Kidney tubule cell (primary cell): ENCODE measurements around the gene TIMM22.

Experiments
- DNase-seq: peaks from one replicate; pipeline ENCODE4 v3.0.0-alpha.2; 2018; ENCODE audit warnings: low spot score

TIMM22 gene

DNA sequence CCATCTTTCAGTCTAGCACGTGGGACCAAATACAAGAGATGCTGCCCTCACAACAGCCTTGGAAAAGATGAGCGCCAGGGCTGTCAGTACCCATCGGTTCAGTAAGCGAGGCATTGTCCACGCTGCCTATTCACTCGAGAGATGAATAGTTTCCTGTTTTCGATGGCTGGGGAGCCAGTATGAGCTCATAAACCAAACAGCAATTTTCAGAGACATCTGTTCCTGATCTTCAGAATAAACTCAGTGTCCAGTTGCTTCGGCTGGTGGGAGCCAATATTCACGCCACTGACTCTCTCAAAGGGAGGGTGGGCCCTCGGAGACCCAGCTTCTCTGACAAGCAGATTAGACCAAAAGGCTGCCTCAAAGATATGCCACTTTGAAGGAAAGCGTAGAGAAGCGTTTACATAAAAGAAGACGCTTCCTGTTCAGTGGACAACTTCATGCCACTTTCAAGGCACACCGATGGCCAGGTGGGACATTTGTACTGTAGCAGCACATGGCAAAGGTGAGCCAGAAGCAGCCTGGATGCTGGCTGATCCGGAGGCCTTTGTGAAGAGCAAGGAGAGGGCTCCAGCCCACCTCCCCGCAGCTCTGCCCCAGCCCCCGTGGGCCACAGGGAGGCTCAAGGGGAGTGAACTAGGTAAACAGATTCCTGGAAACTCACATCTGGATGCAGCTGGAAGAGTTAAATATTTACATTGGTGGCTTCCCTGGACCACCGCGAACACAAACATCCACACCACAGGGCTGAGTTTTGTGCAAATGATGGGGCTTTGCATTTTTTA lies 6.0 kb downstream of the TIMM22 start:
- DNase-seq = no peak

DNA sequence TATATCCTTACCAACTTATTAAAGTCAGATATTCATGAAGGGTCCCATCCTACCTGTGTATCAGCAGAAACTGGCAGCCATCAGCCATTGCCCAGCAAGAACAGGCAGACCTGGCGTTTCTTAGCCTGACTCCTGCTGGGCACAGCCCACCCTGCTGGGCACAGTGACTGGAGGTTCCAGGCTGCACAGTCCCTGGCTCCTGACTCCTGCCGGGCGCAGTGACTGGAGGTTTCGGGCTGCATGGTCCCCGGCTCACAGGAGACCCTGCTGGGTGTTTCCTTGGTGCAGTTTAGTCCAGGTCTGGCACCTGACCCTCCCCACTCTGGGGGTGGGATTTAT lies 6.7 kb downstream of the TIMM22 start:
- DNase-seq = no peak

GRCh38 chr17:1003972-1004768 lies 7.2 kb downstream of the TIMM22 start:
- no peak for DNase-seq

- no peak for DNase-seq
Measured at GRCh38 chr17:1004769-1005295, 7.9 kb downstream of the TIMM22 start.

DNA sequence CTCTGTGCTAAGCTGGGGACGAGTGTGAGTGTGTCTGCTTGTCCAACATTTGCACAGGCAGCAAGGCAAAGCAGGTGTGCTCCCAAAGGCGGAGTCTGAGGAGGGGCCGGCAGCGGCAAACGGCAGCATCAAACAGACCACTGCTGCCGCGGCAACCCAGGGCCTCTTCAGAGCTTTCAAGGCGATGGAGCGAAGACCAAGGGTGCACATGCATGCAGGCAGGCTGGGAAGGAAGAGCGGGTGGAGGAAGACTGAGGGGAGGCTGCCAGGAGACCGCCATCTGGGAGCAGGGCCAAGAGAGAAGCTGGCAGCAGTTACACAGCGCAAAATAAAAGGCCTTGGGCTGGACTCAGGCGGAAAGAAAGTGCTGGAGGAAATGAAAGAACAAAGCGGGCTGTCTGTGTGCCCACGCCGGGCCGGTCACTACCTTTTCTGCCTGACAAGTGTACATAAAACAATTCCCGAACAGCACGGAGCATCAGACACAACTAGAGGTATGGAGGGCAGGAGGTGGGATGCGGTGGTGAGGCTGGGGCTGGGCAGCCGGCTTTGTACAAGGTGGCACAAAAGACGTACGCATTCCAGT lies 8.5 kb downstream of the TIMM22 start:
- peak; percentile 35 for DNase-seq

GRCh38 chr17:1006054-1006453 lies 9.1 kb downstream of the TIMM22 start:
- DNase-seq = no peak

DNA sequence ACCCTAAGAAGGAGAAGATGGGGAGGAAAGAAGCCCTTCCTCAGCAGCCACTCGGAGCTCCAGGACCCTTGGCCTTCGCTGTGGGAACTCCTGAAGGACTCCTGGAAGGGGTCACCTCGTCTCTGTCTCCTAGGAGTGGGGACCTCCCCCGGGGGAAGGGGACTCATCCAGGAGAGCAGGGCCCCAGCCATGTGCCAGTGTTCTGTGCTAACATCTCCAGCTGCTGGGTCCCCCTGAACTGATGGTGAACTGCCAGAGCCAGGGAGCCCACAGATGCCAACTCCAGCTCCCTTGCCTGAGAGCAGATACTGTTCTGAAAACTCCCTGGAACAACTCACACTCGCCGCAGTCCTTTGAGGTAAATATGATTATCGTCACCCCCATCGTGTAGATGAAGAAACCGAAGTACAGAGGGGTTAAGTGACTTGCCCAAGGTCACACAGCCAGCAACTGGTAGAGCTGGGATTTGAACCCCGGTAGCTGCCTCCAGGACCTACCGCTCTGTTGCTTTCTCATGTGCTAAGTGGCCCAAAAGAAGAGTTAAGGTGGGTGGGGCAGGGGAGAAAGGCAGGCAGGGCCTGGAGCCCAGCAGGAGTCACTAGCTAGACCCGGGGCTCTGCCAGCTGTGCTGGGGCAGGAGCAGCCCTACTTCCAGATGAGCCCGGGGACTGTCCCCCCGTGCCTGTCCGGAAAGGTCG lies 10.5 kb downstream of the TIMM22 start:
- DNase-seq = no peak

- DNase-seq = no peak
Measured at GRCh38 chr17:1008008-1008761, 11.3 kb downstream of the TIMM22 start.

- no peak for DNase-seq
Measured at GRCh38 chr17:1009229-1010085, 12.5 kb downstream of the TIMM22 start.

DNA sequence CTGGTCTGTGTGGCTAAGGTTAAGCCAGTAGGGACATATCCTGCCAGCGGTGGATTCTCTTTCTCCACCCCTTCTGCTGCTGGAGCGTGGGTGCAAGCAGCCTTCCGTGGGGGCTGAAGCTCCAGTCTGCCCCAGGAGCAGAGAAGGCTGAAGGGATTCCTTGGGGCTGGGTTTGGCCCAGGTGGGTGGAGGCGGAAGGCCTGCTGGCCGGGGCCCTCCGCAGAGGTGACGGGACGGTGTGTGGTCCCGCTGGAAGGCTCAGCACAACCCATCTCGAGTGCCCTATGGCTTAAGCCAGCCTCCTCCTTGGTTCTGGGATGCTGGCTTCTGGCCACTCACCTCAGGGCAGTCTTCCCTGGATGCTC lies 13.1 kb downstream of the TIMM22 start:
- no peak for DNase-seq

GRCh38 chr17:1010586-1010985 lies 13.7 kb downstream of the TIMM22 start:
- no peak for DNase-seq

GRCh38 chr17:1011138-1011537 lies 14.2 kb downstream of the TIMM22 start:
- DNase-seq = no peak

GRCh38 chr17:1011760-1012735 lies 15.1 kb downstream of the TIMM22 start:
- no peak for DNase-seq

DNA sequence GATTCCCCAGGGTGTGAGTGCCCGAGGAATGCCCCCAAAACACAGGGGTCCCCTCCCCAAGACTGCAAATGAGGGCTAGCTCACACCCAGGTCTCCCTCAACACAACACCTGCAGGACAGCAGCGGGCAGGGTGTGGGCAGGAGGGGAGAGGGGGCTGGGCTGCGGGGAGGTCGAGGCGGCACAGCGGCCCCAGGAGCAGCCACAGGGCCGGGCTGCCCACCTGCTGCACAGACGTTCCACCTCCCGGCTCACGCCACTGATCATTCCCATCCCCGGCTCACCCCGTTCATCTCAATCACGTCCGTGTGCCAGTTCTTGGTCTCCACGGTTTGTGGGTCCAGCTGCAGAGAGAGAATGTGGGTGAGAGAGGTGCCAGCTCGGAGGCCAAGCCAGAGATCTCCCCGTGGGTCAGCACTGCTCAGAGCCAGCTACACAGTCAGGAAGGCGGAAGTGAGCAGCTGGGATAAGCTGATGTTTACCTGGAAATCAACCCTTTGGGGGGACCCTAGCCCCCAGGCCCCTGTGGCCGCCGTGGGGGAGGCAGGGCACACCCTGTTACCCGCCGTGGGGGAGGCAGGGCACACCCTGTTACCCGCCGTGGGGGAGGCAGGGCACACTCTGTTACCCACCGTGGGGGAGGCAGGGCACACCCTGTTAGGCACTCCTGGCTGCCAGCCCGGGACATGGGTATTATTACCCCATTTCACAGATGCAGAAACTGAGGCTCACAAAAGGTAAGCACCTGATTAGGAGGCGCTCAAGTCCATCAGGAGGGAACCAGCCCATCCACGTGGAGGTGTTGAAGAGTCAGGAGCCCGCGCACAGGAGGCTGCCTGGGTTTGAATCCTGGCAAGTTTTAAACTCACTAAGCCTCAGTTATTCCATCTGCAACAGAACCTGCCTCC lies 16.1 kb downstream of the TIMM22 start:
- DNase-seq = no peak

- no peak for DNase-seq
Measured at GRCh38 chr17:1013729-1014090, 16.8 kb downstream of the TIMM22 start.

- DNase-seq = no peak
Measured at GRCh38 chr17:1018547-1018946, 21.6 kb downstream of the TIMM22 start.

DNA sequence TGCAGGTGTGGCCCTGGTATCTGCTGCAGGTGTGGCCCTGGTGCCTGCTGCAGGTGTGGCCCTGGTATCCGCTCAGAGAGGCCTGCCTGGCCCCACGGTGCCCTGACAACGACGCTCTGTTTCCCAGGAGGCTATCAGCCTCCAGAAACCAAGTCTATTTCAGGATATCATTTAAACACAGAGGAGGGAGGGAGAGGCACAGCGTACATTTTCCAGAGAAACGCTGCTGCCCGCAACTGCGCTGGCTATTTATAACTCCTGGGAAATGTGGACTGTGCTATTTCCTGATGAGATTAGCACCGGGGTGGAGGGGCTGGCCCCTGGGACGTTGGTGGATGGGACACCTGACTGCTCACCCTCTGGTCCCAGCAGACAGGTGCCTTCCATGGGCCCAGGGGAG lies 22.5 kb downstream of the TIMM22 start:
- DNase-seq = no peak

DNA sequence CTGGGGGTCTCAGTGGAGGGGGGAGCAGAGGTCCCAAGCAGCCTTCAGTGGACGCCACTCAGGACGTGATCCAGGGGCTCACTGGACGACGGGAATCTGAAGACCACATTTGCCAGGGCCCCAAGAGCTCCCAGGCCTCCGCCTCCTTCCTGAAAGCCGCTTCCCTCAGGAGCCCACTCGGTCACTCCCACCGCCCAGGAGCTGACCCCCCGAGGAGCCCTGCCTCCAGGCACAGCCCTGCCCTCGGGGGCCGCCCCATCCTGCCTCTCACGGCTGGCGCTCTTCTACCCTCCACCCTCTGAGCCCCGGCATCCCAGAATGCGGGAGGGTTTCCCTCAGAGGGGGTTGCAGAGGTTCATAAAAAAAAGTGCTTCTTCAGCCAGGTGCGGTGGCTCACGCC lies 24.2 kb downstream of the TIMM22 start:
- DNase-seq = no peak
